Activated T-cell treated with anti-CD3 and anti-CD28 coated beads for 1 hour (primary cell): ENCODE measurements around the gene ASB16.
"Not testable (repeated sequence)": the region's sequence is repeated elsewhere in the genome, so short reads cannot be mapped to it uniquely, and the experiment has no call there.

Experiments used
- DNase-seq: peaks from one replicate; pipeline ENCODE4 v3.0.0-alpha.2; 2020; ENCODE audit warnings: low read depth

Gene ASB16

GRCh38 chr17:44170499-44171201 lies at the start of gene ASB16:
Gene ASB16, plus strand, starts transcription at chr17:44170704. Its CDS starts 86 bp downstream, at chr17:44170790.
- no peak for DNase-seq

- DNase-seq, result no peak
Observed at GRCh38 chr17:44120851-44121605, 49.5 kb upstream of the ASB16 start.

- DNase-seq, result no peak
Observed at GRCh38 chr17:44121997-44122815, 48.3 kb upstream of the ASB16 start.

GRCh38 chr17:44122816-44123355 lies 47.6 kb upstream of the ASB16 start:
- peak; percentile 18 for DNase-seq

GRCh38 chr17:44123356-44124117 lies 47.0 kb upstream of the ASB16 start, which contains the start of gene HDAC5:
Gene HDAC5, minus strand, starts transcription at chr17:44123641. Its CDS starts 6,126 bp downstream, at chr17:44117515.
- DNase-seq, result peak; percentile 95

GRCh38 chr17:44124118-44124438 lies 46.4 kb upstream of the ASB16 start:
- DNase-seq, result no peak

GRCh38 chr17:44128383-44128782 lies 42.1 kb upstream of the ASB16 start:
- no peak for DNase-seq

GRCh38 chr17:44130693-44131349 lies 39.7 kb upstream of the ASB16 start:
- DNase-seq, result no peak

- not testable (repeated sequence) for DNase-seq
Observed at GRCh38 chr17:44131372-44131771, 39.1 kb upstream of the ASB16 start.

GRCh38 chr17:44132275-44132821 lies 38.2 kb upstream of the ASB16 start:
- no peak for DNase-seq

- no peak for DNase-seq
Observed at GRCh38 chr17:44133918-44134476, 36.5 kb upstream of the ASB16 start.

GRCh38 chr17:44134752-44135568 lies 35.5 kb upstream of the ASB16 start:
- no peak for DNase-seq

- peak; percentile 27 for DNase-seq
Observed at GRCh38 chr17:44137891-44138709, 32.4 kb upstream of the ASB16 start.

GRCh38 chr17:44143921-44144320 lies 26.6 kb upstream of the ASB16 start:
- DNase-seq, result not testable (repeated sequence)

GRCh38 chr17:44144966-44145739 lies 25.4 kb upstream of the ASB16 start:
- DNase-seq, result no peak

GRCh38 chr17:44146375-44147346 lies 23.8 kb upstream of the ASB16 start:
- no peak for DNase-seq

- DNase-seq, result no peak
Observed at GRCh38 chr17:44147812-44148211, 22.7 kb upstream of the ASB16 start.
